ENCODE results near the gene EIF6.

DNA sequence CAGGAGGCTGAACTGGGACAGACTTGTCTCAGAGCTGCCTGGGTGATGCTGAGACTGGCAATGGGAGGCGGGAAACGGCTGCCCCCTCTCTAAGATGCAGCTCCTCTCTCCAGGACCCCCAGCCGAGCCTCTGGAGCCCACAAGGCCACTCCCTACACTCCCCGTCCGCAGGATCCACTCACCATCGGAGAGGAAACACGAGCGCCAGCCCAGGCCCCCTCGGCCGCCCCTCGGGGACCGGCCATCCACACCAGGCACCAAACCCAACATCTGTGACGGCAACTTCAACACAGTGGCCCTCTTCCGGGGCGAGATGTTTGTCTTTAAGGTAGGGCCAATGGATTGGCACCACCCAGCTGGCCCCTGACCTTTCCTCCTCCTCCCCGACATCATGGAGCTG, 17.5 kb downstream of the EIF6 start:
- TF ChIP-seq, protein P1, sequence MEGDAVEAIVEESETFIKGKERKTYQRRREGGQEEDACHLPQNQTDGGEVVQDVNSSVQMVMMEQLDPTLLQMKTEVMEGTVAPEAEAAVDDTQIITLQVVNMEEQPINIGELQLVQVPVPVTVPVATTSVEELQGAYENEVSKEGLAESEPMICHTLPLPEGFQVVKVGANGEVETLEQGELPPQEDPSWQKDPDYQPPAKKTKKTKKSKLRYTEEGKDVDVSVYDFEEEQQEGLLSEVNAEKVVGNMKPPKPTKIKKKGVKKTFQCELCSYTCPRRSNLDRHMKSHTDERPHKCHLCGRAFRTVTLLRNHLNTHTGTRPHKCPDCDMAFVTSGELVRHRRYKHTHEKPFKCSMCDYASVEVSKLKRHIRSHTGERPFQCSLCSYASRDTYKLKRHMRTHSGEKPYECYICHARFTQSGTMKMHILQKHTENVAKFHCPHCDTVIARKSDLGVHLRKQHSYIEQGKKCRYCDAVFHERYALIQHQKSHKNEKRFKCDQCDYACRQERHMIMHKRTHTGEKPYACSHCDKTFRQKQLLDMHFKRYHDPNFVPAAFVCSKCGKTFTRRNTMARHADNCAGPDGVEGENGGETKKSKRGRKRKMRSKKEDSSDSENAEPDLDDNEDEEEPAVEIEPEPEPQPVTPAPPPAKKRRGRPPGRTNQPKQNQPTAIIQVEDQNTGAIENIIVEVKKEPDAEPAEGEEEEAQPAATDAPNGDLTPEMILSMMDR (IDR thresholded peaks at IDR 0.05; ENCODE audit: extremely low read depth in 1 of 2, insufficient read depth in 1 of 2, low read depth in 1 of 2, low read length in 2 of 2), result no peak
- no peak for TF ChIP-seq POLR2A (IDR thresholded peaks at IDR 0.05; ENCODE audit: low read depth, low read length)
- no peak for TF ChIP-seq EZH2 (IDR thresholded peaks at IDR 0.05; ENCODE audit: borderline replicate concordance, low read depth, low read length, severe bottlenecking)
- TF ChIP-seq POLR2AphosphoS5 (IDR thresholded peaks at IDR 0.05; ENCODE audit: insufficient read depth, low read depth, low read length), result no peak
- TF ChIP-seq, protein P2, sequence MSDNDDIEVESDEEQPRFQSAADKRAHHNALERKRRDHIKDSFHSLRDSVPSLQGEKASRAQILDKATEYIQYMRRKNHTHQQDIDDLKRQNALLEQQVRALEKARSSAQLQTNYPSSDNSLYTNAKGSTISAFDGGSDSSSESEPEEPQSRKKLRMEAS (IDR thresholded peaks at IDR 0.05; ENCODE audit: insufficient read depth, insufficient read length), result no peak
- no peak for TF ChIP-seq FOS (IDR thresholded peaks at IDR 0.05; ENCODE audit: borderline replicate concordance, insufficient read depth, low read length)
- TF ChIP-seq MYC (IDR thresholded peaks at IDR 0.05; ENCODE audit: low read depth, low read length), result no peak
- no peak for TF ChIP-seq GATA2 (IDR thresholded peaks at IDR 0.05; ENCODE audit: insufficient read depth, insufficient read length, low read depth, low read length)

Data from endothelial cell of umbilical vein (primary cell).